ENCODE results near the gene CREM.

The CREM gene

DNA sequence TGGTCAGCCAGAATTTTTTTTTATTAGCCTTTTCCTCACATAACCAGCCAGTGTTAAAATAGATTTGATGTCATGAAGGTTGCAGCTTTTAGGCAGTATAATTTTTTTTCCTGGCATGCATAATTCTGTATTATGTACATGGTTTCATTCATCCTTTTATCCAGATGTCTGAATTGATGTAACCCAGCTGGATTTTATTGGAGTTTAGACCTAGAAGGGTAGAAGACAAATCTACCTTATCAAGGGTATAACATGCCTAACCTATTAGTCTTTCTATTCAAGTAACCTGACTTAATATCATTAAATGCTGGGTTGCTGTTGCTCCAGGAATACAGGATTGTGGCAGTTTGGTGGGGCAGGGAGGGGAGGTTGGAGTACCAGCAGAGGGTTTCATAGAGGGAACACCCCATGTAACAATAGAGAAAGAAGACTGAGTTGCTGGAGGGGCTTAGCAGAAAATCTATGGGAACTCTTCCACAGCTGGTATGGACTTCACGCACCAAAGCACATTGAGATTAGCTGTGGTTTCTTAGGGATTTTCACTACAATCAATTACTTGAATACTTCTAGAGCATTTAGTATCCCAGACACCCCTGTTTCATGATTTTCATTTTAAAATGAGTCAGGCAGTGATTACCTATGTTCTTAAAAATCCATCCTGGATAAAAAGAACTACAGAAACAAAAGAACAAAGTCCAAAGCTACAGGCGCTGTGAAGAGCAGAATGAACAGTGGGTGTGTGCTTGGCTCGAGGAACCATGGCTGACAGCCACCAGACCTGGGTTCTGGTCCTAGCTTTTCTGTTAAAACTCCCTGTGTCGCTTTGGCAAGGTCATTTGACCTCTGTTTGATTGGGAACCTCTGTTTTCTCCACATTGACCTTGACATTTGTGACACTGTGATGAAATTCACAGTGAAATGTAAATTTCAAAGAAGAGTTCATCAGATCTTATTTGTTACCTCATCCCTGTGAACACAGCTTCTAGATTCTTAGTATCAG lies 93.5 kb downstream of the CREM start:
- DNase-seq (ENCODE audit: low spot score), result no peak

DNA sequence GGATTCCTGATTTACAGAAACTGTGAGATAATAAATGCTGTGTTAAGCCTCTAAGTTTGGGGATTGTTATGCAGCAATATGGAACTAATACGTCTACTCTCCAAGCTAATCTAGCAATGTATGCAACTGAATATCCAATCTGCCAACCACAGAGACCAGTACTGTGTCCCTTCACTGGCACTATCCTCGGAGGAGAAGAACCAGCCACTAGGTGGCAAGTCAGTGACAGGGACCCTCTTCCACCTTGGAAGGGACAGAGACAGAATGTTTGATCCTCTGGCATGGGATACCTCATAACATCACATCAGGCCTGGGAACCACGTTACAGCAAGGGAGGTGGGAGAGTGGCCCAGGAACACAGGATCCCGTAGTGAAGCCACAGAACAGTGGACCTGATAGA lies 96.4 kb downstream of the CREM start:
- no peak for DNase-seq (ENCODE audit: low spot score)

DNA sequence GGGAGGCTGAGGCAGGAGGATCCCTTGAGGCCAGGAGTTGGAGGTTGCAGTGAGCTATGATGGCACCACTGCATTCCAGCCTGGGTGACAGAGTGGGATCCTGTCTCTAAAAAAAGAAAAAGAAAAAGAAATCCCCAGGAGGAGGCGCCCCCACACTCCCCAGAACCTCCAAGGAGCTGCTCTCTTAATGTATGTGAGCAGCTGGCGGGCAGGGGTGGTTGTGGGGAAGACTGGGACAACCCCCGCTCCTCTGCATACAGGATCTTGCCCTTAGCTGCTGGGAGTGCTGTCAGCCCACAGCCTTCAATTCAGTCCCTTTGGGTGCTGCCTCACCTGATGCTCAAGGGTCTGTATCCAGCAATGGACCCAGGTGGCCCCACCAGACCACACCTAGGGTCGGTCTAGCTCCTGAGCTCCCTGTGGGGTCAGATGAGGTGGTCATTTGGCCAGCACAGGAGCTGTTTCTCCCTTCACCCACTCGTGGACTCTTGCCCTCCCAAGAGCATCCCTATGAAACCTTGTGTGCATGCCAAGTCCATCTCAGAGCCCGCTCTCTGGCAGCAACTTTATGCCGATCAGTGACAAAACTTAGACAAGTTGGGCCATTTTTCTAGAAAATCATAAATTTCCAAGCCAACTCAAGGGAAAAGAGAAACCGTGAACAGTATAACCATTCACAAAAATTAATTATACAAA lies 97.5 kb downstream of the CREM start:
- DNase-seq (ENCODE audit: low spot score), result no peak

DNA sequence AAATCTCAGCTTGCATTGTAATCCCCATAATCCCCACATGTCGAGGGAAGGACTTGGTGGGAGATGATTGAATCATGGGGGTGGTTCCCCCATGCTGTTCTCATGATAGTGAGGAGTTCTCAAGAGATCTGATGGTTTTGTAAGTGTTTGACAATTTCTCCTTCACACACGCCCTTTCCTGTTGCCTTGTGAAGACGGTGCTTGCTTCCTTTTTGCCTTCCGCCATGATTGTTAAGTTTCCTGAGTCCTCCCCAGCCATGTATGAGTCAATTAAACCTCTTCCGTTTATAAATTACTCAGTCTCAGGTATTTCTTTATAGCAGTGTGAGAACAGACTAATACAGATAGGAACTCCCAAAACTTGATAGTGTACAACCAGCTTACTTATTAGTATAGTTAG lies 98.6 kb downstream of the CREM start:
- peak; percentile 95 for DNase-seq (ENCODE audit: low spot score)

DNA sequence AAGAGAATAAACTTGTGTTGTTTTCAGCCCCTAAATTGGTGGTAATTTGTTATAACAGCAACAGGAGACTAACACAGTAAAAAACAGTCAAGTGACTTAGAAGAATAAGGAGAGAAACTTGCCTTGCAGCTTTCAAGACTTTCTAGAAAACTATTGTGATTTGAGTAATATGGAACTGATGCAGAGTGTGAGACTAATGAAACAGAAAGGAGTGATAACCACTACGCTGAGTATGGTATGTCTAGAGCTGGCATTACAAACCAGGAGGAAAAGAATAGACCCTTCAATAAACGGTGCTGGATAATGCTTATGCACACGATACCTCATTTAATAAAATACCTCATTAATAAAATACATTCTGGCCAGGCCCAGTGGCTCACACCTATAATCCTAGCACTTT lies 99.9 kb downstream of the CREM start:
- no peak for DNase-seq (ENCODE audit: low spot score)

DNA sequence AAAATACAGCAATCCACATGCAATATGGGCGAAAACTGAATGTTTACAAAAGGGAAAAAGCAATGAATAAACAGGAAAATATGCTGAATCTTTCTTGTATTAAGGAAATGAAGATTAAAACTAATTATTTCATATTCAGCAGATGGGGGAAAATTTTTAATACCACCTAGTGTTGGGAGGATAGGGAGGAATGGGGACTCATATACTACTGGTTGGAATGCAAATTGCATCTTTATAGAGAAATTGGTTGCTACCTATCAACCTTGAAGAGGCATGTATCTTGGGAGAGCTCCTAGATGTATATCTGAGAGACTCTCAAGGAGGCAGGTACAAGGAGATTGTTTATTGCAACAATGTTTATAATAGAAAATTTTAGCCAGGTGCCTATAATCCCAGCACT lies 101.4 kb downstream of the CREM start:
- DNase-seq (ENCODE audit: low spot score), result no peak

DNA sequence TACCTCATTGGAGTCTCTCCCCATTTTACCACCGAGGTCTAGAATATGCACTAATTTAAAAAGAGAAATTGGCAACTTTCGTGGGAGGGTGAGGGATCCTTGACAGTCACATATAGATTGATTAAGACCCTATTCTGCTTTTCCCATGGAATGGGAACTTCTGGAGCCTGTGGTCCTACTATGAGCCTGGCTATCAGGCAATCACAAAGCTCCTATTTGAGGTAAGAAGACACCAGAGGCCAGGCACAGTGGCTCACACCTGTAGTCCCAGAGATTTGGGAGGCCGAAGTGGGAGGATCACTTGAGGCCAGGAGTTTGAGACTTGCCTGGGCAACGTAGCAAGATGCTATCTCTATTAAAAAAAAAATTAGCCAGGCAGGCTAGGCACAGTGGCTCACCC lies 105.0 kb downstream of the CREM start:
- DNase-seq (ENCODE audit: low spot score), result no peak

DNA sequence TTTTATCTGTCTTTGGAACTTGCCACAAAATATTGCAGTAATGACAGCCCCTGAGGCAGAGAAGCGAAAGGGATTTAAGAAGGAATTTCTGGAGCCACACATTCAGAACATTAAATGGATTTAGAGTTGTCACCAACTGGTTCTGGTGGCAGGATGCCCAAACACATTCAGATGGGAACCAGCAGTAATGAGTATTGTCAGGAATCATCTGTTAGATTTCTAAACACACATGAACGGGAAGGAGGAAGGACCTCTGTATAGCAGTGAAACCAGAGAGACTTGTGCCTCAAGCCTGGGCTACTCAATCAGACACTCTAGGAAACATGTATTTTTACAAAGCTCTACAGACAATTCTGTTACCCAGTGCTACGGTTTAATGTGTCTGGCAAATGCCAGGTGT lies 105.9 kb downstream of the CREM start:
- DNase-seq (ENCODE audit: low spot score), result no peak

DNA sequence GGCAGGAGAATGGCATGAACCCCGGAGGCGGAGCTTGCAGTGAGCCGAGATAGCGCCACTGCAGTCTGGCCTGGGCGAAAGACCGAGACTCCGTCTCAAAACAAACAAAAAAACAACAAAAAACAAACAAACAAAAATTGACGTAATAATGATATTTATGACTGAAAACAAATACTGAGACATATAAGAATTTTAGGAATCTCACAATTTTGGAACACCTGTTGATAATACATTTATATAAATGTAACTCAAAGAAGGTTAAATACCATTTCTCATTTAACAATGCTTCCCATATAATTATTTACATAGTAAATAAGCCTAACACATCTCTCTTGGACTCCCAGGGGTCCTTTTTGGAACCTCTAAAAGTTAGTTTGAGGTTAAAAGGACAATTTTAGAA lies 107.4 kb downstream of the CREM start:
- no peak for DNase-seq (ENCODE audit: low spot score)

DNA sequence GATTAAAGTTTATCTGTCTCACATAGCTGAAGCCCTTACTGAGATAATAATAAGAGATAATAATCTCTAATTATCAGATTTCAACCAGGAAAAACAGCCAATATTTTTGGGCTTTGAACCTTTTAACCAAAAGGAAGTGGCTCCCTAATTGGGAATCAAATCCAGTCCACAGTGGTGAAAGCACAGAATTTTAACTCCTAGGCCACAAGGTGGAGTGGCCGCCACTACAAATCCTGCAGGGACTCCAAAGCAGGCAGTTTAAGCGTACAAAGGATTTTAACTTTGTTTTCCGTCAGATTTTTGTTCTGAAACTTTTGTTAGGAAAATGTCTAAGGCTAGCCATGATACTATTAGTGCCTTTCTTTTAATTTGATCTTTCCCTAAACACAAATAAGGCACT lies 110.1 kb downstream of the CREM start:
- no peak for DNase-seq (ENCODE audit: low spot score)

DNA sequence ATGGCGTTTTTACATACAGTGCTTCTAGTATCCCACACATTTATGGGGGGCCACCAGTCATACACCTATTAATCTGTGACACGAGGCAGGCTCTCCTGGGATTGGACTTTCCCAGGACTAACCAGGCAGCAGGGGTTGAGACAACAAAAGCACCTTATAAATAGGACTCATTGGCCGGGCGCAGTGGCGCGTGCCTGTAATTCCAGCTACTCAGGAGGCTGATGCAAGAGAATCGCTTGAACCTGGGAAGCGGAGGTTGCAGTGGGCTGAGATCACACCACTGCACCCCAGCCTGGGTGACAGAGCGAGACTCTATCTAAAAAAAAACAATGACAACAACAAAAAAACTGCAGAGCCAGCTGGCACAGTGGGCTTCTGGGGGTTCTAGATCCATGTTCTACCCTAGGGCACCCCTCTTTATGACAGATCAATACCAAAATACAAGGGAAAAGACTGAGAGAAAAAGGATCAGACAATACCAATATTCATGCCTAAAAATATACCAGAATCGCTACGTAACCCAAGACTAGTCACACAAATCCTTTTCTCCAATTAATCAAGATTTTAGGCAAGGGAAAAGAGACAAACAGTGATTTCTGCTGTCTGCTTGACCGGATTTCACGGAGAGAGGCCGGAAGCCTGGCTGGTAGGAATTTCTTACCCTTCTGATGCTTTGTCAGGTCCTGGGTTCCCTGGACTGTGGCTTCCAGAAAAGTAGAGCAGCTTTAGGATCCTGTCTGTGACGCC lies 111.3 kb downstream of the CREM start:
- no peak for DNase-seq (ENCODE audit: low spot score)

DNA sequence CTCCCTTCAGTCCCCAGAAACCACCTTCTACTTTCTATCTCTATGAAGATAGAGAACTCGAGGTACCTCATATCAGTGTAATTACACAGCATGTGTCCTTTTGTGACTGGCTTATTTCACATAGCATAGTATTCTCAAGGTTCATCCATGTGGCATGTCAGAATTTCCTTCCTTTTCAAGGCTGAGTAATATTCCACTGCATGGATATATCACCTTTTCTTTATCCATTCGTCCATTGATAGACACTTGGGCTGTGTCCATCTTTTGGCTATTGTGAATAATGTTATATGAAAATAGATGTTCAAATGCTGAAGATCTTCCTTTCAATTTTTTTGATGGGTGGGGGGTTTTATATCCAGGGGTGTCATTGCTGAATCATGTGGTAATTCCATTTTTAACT lies 117.9 kb downstream of the CREM start:
- no peak for DNase-seq (ENCODE audit: low spot score)

DNA sequence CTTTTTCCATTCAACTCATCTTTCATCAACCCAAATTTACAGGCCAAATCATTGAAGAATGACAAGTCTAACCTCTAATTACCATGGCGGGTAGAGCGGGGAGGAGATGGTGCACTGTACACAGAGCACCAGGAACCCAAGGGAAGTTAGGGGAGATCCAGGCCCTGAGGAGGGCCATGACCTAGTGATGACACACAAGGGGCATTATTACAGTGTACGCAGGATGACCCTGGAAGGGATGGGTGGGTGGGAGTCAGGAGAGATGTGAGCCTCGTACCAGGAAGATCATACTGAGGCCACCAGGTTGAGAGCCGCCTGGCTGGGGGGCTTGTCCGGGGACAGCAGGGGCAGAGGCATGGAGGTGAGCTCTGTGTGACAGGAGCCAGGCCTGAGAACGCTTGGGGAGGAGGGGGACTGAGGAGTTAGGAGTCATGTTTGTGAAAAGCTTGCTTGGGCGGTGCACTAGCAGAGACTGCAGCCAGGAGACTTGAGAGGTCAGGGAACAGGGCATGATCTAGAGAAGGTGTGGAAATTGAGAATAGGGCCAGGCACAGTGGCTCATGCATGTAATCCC lies 120.2 kb downstream of the CREM start:
- DNase-seq (ENCODE audit: low spot score), result no peak

DNA sequence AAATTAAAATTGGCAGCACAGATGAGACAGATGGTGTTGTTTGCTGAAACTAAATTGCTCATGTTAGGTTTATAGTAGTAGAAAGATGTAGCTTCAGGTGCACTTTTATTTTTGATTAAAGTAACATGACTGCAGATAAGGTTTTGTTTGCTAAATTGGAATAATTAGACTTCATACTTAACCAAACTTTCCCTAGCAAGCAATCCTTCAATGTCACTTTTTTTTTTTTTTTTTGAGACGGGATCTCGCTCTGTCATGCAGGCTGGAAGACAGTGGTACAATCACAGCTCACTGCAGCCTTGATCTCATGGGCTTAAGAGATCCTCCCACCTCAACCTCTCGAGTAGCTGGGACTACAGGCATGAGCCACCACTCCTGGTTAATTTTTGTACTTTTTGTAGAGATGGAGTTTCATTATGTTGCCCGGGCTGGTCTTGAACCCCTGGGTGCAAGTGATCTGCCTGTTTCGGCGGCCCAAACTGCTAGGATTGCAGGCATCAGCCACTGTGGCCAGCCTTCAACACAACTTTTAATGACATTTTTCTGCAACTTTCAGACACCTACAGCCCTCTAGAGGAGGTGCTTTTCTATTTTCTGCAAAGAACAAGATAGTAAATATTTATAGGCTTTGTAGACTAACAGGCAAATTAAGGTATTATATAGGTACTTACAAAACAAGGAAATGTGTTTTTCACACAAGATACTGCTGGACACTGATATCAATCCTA lies 124.9 kb downstream of the CREM start:
- no peak for DNase-seq (ENCODE audit: low spot score)

DNA sequence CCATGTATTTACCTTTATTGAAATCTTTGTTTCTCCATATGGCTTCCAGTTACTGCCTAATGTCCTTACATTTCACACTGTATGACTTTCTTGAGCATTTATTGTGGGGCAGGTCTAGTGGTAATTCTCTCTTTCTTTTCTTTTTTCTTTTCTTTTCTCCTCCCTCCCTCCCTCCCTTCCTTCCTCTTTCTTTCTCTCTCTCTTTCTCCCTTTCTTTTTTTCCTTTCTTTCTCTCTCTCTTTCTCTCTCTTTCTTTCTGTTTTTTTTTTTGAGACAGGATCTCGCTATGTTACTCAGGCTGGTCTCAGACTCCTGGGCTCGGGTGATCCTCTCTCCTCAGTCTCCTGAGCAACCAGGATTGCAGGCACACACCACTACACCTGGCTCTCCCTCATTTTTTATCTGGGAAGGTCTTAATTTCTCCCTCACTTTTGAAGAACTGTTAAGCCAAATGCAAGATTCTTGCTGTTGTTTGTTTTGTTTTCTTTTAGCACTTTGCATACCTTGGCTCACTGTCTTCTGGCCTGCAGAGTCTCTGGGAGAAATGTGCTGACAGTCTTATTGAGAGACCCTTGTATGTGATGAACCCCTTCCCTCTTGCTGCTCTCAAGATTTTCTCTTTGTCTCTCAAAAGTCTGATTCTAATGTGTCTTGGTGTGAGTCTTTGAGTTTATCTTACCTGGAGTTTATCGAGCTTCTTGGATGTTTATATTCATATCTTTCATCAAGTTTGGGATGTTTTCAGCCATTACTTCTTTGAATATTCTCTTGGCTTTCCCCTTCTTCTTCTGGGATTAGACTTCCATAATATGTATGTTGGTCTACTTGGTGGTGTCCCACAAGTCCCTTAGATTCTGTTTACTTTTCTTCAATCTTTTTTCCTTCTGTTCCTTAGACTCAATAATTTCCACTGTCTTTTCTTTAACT lies 130.7 kb downstream of the CREM start:
- DNase-seq (ENCODE audit: low spot score), result no peak

DNA sequence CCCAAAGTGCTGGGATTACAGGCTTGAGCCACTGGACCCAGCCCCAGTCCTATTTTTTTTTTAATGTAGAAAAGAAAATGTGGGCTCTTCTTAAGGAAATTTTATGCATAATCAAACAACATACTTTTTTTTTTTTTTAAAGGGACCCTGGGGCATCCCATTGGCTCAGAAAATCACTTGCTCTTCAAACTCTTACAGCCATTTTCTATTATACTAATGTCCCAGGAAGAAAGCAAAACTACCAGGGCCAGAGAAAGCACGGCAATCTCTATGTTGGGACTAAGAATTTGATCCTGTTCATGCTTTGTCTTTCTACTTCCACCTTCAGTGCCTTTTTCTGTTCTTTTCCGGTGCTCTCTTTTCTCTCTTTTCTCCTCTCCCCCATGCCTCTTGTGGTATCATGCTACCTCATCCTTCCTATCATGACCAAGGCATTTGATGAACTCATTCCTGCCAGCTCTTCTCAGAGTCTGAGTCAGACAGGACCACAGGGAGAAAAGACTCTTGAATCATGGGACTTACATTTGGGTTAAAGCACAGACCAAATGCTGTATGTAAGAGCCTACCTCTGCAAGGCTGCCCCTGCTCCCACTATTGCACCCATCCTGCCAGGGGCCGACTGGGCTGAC lies 133.2 kb downstream of the CREM start:
- DNase-seq (ENCODE audit: low spot score), result peak; percentile 56

DNA sequence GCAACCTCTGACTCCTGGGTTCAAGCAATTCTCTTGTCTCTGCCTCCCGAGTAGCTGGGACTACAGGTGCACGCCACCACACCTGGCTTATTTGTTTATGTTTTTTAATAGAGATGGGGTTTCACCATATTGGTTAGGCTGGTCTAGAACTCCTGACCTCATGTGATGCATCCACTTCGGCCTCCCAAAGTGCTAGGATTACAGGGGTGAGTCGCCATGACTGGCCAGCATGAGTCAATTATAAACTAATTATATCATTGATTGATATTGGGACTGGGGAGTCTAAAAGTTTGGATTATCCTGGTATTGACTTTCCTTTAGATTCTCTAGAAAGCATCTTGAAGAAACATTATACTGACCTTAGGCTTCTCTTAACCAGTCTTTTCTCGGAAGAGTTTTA lies 135.8 kb downstream of the CREM start:
- no peak for DNase-seq (ENCODE audit: low spot score)

Measured in kidney capillary endothelial cell (primary cell).